Activated naive CD4-positive, alpha-beta T cell treated with anti-CD3 and anti-CD28 coated beads for 36 hours (primary cell): ENCODE measurements around the gene DDHD1. TPM values are rescaled to one million over a fixed set of nuclear protein-coding genes. Genes with fewer than 3 reads are reported as not detected.
A peak's percentile ranks its signal among the peaks of the same experiment; 100 is the strongest.
"Not testable (repeated sequence)": the region's sequence is repeated elsewhere in the genome, so short reads cannot be mapped to it uniquely, and the experiment has no call there.

Experiments
- CTCF ChIA-PET: fragments of 350-600 bp; sonication (Branson Sonifier 250); formaldehyde crosslinking; loops from one replicate; lab custom pipeline; 2021; ENCODE audit warnings: antibody characterized with exemption; lab: Charles Lee
- DNase-seq: peaks from one replicate; pipeline ENCODE4 v3.0.0-alpha.2; 2020
- H3K27ac Mint-ChIP-seq: one replicate; pipeline ENCODE4 v1.8.0; 2021; ENCODE audit warnings: mild to moderate bottlenecking, mixed read lengths
- H3K27me3 Mint-ChIP-seq: one replicate; pipeline ENCODE4 v1.8.0; 2021; ENCODE audit warnings: low read depth, mixed read lengths
- H3K36me3 Mint-ChIP-seq: one replicate; pipeline ENCODE4 v1.8.0; 2021; ENCODE audit warnings: low read depth, mixed read lengths
- H3K4me1 Mint-ChIP-seq: one replicate; pipeline ENCODE4 v1.8.0; 2021; ENCODE audit warnings: low read depth, mixed read lengths
- H3K4me3 Mint-ChIP-seq: one replicate; pipeline ENCODE4 v1.8.0; 2021; ENCODE audit warnings: mild to moderate bottlenecking, moderate library complexity, mixed read lengths
- H3K9me3 Mint-ChIP-seq: one replicate; pipeline ENCODE4 v1.8.0; 2021; ENCODE audit warnings: mixed read lengths
- intact Hi-C: fragments of 100-400 bp; cut with micrococcal nuclease; formaldehyde crosslinking; loops from one replicate; pipeline ENCODE4 v1.15.1; 2023
- total RNA-seq, 2 experiments: library from RNA; stranded (reverse); gene quantifications; one replicate each; pipeline ENCODE4 v1.2.3, GENCODE V29; 2021

The DDHD1 gene
- total RNA-seq, 2 experiments from 2014 or later: 20.1 to 20.4 TPM

GRCh38 chr14:53151523-53152183 is 1.5 kb downstream of the DDHD1 start:
- CTCF ChIA-PET: interaction anchor here (0.5 to 1.7 kb wide), 6 partner anchors 9 to 98 kb away, joined by 3 to 6 read pairs (median 4); no protein-coding TSS in a partner anchor
- intact Hi-C loops: loop anchor here (2.0 to 10.0 kb wide), 9 partner anchors 25 to 1356 kb away; partner anchors contain the start of genes CGRRF1, GNG2, GPR137C and TXNDC16
- H3K4me3 Mint-ChIP-seq: peak overlapping the region; percentile 100
- H3K27ac Mint-ChIP-seq: peak overlapping the region; percentile 87
- H3K9me3 Mint-ChIP-seq: no peaks in the 10 kb centered on the region
- H3K27me3 Mint-ChIP-seq: no peaks in the 10 kb centered on the region
- H3K4me1 Mint-ChIP-seq: peaks cover 49% of the 10 kb centered on the region
- peak; percentile 71 for DNase-seq
- H3K36me3 Mint-ChIP-seq: peaks cover 20% of the 10 kb centered on the region

DNA sequence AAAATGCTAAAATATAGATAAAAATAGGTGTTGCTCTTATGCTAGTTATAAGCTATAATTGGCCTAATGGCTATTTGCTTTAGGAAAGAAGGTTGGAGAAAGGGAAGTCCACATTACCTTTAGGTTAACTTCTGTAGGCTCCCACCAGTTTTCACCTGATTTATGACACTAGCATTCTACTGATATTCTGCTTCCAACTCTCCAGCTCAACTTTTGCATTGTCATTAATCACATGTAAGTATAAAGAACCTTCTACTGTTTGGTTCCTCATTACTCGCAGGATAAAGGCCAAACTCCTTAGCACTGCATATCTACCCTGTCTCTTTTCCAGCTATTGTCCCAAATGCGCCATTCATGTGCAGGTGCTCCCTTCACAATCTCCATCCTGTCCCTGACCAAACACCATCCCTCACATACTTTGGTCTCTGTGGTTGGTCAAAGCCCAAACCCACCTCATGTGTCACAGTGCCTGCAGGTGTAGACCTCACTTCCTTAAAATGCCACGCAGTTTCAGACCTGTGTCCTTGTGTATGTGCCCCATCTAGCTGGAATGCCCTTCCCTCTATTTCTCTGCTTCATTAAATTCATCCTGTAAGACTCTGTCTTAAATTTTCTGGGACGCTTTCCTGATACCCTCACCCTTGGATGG is 3.3 kb downstream of the DDHD1 start:
- DNase-seq: no peak
- peaks cover 23% of the 10 kb centered on the region for H3K36me3 Mint-ChIP-seq

DNA sequence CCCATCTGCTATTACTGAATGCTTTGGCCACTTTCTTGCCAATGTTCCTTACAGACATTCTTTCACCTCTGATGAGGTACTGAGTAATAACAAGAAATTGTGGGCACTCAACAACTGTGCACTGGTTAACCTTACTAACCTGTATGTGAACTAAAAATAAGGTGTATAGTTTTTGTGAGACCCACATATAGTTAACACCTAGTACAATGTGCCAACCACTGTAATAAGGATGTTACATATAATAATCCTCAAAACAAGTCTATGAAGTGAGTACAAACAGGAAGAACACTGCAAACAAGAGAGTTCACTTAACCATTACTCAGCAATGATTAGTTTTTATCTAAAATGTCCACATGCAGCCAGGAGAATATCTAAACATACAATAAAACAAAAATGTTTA is 4.5 kb downstream of the DDHD1 start:
- CTCF ChIA-PET: interaction anchor here (1.2 to 2.8 kb wide), 2 partner anchors 40 to 93 kb away, joined by 4 to 8 read pairs; no protein-coding TSS in a partner anchor
- H3K4me3 Mint-ChIP-seq: no peak overlapping the region
- peaks cover 67% of the 10 kb centered on the region for H3K4me1 Mint-ChIP-seq
- H3K27ac Mint-ChIP-seq: no peak overlapping the region
- intact Hi-C loops: no loop called here
- no peaks in the 10 kb centered on the region for H3K27me3 Mint-ChIP-seq
- H3K36me3 Mint-ChIP-seq: peaks cover 23% of the 10 kb centered on the region
- DNase-seq: peak; percentile 14
- no peaks in the 10 kb centered on the region for H3K9me3 Mint-ChIP-seq

More for the DNA sequence above, 3.3 kb downstream of the DDHD1 start:
- Mint-ChIP-seq H3K4me3 (peak overlapping the region; percentile 100), H3K27ac (no peak overlapping the region), H3K4me1 (peaks cover 63% of the 10 kb centered on the region), H3K27me3 (no peaks in the 10 kb centered on the region), H3K9me3 (no peaks in the 10 kb centered on the region)
- CTCF ChIA-PET: interaction anchor here (1.2 to 2.8 kb wide), 2 partner anchors 41 to 94 kb away, joined by 4 to 8 read pairs; no protein-coding TSS in a partner anchor
- intact Hi-C loops: loop anchor here (2.0 to 10.0 kb wide), 5 partner anchors 158 to 1358 kb away; partner anchors contain the start of genes CGRRF1 and GNG2

DNA sequence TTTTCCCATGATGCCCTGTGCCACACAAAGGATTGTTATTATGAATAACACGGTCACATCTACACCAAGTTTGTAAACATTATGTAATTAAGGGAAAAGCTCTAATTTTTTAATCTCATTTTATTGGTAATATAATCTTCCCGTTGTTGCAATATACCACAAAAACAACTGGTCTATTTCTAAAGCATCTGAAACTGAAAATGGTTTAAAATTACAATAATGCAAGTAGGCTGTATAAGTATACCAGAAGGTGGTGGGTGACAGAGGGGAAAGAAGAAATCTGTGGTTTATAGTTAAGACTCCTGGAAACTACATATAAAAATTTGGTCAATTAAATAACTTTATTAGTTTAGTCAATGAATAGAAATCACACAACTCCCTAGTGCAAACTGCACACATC is 5.2 kb downstream of the DDHD1 start:
- H3K4me1 Mint-ChIP-seq: peaks cover 65% of the 10 kb centered on the region
- intact Hi-C loops: no loop called here
- peaks cover 6% of the 10 kb centered on the region for H3K9me3 Mint-ChIP-seq
- H3K4me3 Mint-ChIP-seq: no peak overlapping the region
- H3K27ac Mint-ChIP-seq: no peak overlapping the region
- H3K36me3 Mint-ChIP-seq: peaks cover 29% of the 10 kb centered on the region
- no peaks in the 10 kb centered on the region for H3K27me3 Mint-ChIP-seq
- CTCF ChIA-PET: interaction anchor here (2.8 kb wide), 1 partner anchor 39 kb away, joined by 8 read pairs; no protein-coding TSS in a partner anchor
- no peak for DNase-seq

DNA sequence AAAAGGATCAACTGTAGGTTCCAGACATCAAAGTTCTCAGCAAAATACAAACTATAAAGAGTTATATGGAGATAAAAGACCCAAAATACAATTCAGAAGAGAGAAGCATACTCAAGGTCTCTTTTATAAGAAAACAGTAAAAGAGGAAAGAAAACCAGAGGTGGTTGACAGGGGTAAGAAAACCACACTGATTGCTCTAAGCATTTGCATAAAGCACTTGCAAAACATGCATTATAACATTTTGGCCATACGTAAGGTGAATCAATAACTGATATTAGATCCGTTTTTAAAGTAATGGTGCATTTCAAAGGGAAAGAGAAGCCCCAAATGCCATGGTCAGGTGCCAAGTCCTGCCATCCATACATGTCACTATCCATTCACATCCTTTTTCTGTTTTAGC is 5.9 kb downstream of the DDHD1 start:
- DNase-seq: no peak
- Mint-ChIP-seq H3K27ac (no peak overlapping the region), H3K9me3 (peaks cover 10% of the 10 kb centered on the region), H3K4me3 (no peak overlapping the region), H3K27me3 (no peaks in the 10 kb centered on the region), H3K36me3 (peaks cover 31% of the 10 kb centered on the region), H3K4me1 (peaks cover 68% of the 10 kb centered on the region)
- intact Hi-C loops: no loop called here
- CTCF ChIA-PET: no interaction called here

DNA sequence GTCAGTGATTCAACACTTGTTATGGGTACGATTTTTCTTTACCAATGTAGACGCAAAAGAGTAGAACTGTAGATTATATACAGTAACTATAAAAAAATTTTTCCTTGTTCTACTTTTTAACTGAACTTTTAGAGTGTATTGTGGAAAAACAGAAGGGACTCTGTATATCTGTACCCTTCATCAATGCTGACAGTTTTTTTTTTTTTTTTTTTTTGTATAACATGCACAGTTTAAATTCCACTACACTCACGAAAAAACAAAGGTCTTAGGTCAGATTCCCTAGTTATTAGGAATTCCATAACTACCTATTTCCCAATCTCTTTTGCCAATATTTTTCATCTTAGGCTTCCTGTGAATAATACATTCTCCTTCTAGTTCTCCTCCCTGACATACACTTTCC is 6.4 kb downstream of the DDHD1 start:
- Mint-ChIP-seq H3K4me1 (peaks cover 68% of the 10 kb centered on the region), H3K27me3 (no peaks in the 10 kb centered on the region), H3K36me3 (peaks cover 31% of the 10 kb centered on the region), H3K4me3 (no peak overlapping the region), H3K27ac (no peak overlapping the region), H3K9me3 (peaks cover 13% of the 10 kb centered on the region)
- CTCF ChIA-PET: no interaction called here
- intact Hi-C loops: no loop called here
- DNase-seq: no peak

- Mint-ChIP-seq H3K4me3 (no peak overlapping the region), H3K4me1 (peaks cover 62% of the 10 kb centered on the region), H3K27me3 (no peaks in the 10 kb centered on the region), H3K36me3 (peaks cover 50% of the 10 kb centered on the region), H3K27ac (peak overlapping the region; percentile 18), H3K9me3 (peaks cover 37% of the 10 kb centered on the region)
- DNase-seq: peak; percentile 31
- intact Hi-C loops: loop anchor here (1.0 to 2.0 kb wide), 4 partner anchors 9 to 591 kb away; partner anchors contain the start of genes DDHD1, GPR137C and TXNDC16
- CTCF ChIA-PET: no interaction called here
These were observed 8.9 kb downstream of the DDHD1 start for GRCh38 chr14:53144244-53144643.

DNA sequence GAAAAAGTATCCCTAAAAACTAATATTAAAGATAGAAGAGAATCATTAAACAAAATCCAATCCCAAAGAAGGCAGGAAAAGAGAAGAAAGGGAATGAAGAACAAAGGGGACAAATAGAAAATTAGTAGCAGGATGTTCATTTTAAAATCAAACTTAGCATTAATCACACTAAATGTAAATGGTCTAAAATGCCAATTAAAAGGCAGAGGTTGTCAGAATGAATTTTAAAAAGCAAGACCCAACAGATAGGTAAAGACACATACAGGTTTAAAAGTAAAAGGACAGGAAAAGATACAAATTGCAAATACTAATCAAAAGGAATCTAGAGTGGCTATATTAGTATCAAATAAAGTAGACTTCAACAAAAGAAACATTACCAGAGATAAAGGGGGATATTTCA is 12.5 kb downstream of the DDHD1 start:
- peaks cover 50% of the 10 kb centered on the region for H3K4me1 Mint-ChIP-seq
- DNase-seq: no peak
- peaks cover 58% of the 10 kb centered on the region for H3K36me3 Mint-ChIP-seq
- no peaks in the 10 kb centered on the region for H3K27me3 Mint-ChIP-seq
- intact Hi-C loops: no loop called here
- H3K9me3 Mint-ChIP-seq: peaks cover 54% of the 10 kb centered on the region
- no peak overlapping the region for H3K27ac Mint-ChIP-seq
- CTCF ChIA-PET: interaction anchor here (0.9 kb wide), 1 partner anchor 13 kb away, joined by 3 read pairs; no protein-coding TSS in a partner anchor
- no peak overlapping the region for H3K4me3 Mint-ChIP-seq

DNA sequence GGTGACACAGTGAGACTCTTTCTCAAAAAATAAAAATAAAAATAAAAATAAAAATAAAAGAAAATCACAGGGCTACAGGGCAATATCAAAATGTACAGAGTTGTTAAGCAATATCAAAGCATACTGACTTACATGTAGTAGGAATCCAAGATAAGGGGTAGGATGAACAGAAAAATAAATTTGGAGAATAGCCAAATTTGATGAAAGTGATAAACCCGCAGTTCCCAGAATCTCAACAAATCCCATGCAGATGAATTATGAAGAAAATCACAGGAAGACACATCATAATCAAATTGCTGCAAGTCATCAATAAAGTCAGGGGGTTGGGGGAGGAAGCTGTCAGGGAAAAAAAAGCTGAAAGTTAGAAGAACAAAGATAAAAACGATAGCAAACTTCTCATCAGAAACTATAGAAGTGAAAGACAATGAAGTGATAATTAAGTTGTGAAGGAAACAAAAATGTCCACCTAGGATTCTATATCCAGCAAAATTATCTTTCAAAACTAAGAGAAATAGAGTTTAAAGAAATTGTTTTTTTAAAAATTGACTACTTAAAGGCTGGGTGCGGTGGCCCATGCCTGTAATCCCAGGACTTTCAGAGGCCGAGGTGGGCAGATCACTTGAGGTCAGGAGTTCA is 15.4 kb downstream of the DDHD1 start:
- Mint-ChIP-seq H3K36me3 (peaks cover 53% of the 10 kb centered on the region), H3K27ac (no peak overlapping the region), H3K4me3 (no peak overlapping the region), H3K9me3 (peaks cover 46% of the 10 kb centered on the region), H3K4me1 (peaks cover 36% of the 10 kb centered on the region), H3K27me3 (no peaks in the 10 kb centered on the region)
- CTCF ChIA-PET: no interaction called here
- intact Hi-C loops: no loop called here
- no peak for DNase-seq

DNA sequence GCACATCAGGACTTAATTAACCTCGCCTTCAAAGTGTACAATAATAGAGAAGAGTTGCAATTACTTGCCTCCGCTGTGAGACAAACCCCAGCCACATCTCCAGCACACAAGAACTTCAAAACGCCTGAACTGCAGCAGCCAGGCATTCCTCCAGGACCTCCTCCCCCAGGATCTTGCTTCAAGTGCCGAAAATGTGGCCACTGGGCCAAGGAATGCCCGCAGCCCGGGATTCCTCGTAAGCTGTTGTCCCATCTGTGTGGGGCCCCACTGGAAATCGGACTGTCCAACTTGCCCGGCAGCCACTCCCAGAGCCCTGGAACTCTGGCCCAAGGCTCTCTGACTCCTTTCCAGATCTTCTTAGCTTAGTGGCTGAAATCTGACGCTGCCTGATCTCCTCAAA is 22.6 kb downstream of the DDHD1 start:
- peaks cover 36% of the 10 kb centered on the region for H3K4me1 Mint-ChIP-seq
- intact Hi-C loops, DNase-seq, H3K27ac Mint-ChIP-seq, H3K36me3 Mint-ChIP-seq, H3K4me3 Mint-ChIP-seq, H3K9me3 Mint-ChIP-seq, CTCF ChIA-PET, H3K27me3 Mint-ChIP-seq: not testable (repeated sequence)

GRCh38 chr14:53128303-53129028 is 24.7 kb downstream of the DDHD1 start:
- H3K27me3 Mint-ChIP-seq: no peaks in the 10 kb centered on the region
- no peaks in the 10 kb centered on the region for H3K9me3 Mint-ChIP-seq
- H3K36me3 Mint-ChIP-seq: peaks cover 3% of the 10 kb centered on the region
- peak overlapping the region; percentile 37 for H3K27ac Mint-ChIP-seq
- no peak for DNase-seq
- CTCF ChIA-PET: no interaction called here
- H3K4me1 Mint-ChIP-seq: peaks cover 37% of the 10 kb centered on the region
- intact Hi-C loops: no loop called here
- H3K4me3 Mint-ChIP-seq: no peak overlapping the region
